GM12878 (cell line): ENCODE results near the gene SACM1L. TPM values are rescaled to one million over a fixed set of nuclear protein-coding genes. Genes with fewer than 3 reads are reported as not detected.

Source experiments
- ATAC-seq: fragments of 200-7000 bp; cut with Tn5 transposase; 3 replicates; pipeline ENCODE4 v1.9.1; 2020; ENCODE audit warnings: mild to moderate bottlenecking, moderate library complexity
- BruUV-seq: library from RNA; stranded (reverse); fragments of 400-500 nt; replicated peaks from 2 replicates; lab custom pipeline; 2021; lab: Mats Ljungman, UMichigan
- CTCF ChIA-PET: fragments of 300-600 bp; sonication (Branson Sonifier 250); formaldehyde crosslinking; extraction: SDS; loops from one replicate; lab custom pipeline; 2021; ENCODE audit warnings: inconsistent platforms; lab: Yijun Ruan, JAX
- POLR2A ChIA-PET: fragments of 350-600 bp; formaldehyde crosslinking; extraction: SDS; loops from one replicate; lab custom pipeline; 2021; ENCODE audit warnings: inconsistent platforms; lab: Charles Lee
- RAD21 ChIA-PET: fragments of 300-600 bp; sonication (Branson Sonifier 250); formaldehyde crosslinking; loops from one replicate; lab custom pipeline; 2023; ENCODE audit warnings: antibody characterized with exemption; ENCODE audit not compliant: unreplicated experiment; lab: Charles Lee
- SMC1A ChIA-PET: fragments of 300-600 bp; sonication (Branson Sonifier 250); formaldehyde crosslinking; loops from one replicate; lab custom pipeline; 2023; ENCODE audit not compliant: unreplicated experiment, uncharacterized antibody; lab: Charles Lee
- DNase-seq: peaks from one replicate; pipeline ENCODE4 v3.0.0-alpha.2; 2011; ENCODE audit warnings: low read depth, low spot score
- FAIRE-seq: peaks from 3 replicates; lab custom pipeline; 2011; peaks lifted over from hg19 to GRCh38; lab: Jason Lieb, UNC
- H2AFZ ChIP-seq: 2 replicates; pipeline ENCODE4 v1.6.0; 2011; ENCODE audit warnings: low read depth, low read length, control low read depth; ENCODE audit not compliant: control insufficient read depth
- H3K27ac ChIP-seq: 2 replicates; pipeline ENCODE4 v1.5.1; 2011; ENCODE audit warnings: control low read depth; ENCODE audit not compliant: control insufficient read depth, insufficient read depth
- H3K27me3 ChIP-seq, 2 experiments: replicated peaks in 1 of 2; 2 replicates each; pipeline versions ENCODE4 v1.6.0 to v1.6.1; 2011; ENCODE audit warnings: low read length in 1 of 2; ENCODE audit not compliant: control insufficient read depth in 2 of 2, insufficient read depth in 2 of 2
- H3K36me3 ChIP-seq, 2 experiments: 2 replicates each; pipeline ENCODE4 v1.5.1; 2011; ENCODE audit warnings: low read length in 1 of 2; ENCODE audit not compliant: control insufficient read depth in 2 of 2, insufficient read depth in 2 of 2
- H3K4me1 ChIP-seq: 2 replicates; pipeline ENCODE4 v1.6.1; 2011; ENCODE audit warnings: mild to moderate bottlenecking, low read length, moderate library complexity, mixed read lengths; ENCODE audit not compliant: control insufficient read depth, insufficient read depth
- H3K4me2 ChIP-seq: 2 replicates; pipeline ENCODE4 v1.6.0; 2011; ENCODE audit warnings: control low read depth; ENCODE audit not compliant: control insufficient read depth, insufficient read depth
- H3K4me3 ChIP-seq: fragments of 200-600 bp; sonication (generic); 2 replicates; pipeline ENCODE4 v1.5.1; 2016
- H3K79me2 ChIP-seq: 2 replicates; pipeline ENCODE4 v1.6.0; 2011; ENCODE audit warnings: low read length; ENCODE audit not compliant: control insufficient read depth, insufficient read depth
- H3K9ac ChIP-seq: 2 replicates; pipeline ENCODE4 v1.8.0; 2011; ENCODE audit warnings: low read length, control low read depth, mixed read lengths; ENCODE audit not compliant: control insufficient read depth, insufficient read depth
- H3K9me3 ChIP-seq: replicated peaks from 3 replicates; pipeline ENCODE4 v1.5.1; 2011; ENCODE audit warnings: mild to moderate bottlenecking, low read length; ENCODE audit not compliant: control insufficient read depth, insufficient read depth
- H4K20me1 ChIP-seq: 2 replicates; pipeline ENCODE4 v1.6.0; 2011; ENCODE audit not compliant: control insufficient read depth, insufficient read depth
- HDAC6 ChIP-seq: fragments of 200-600 bp; sonication (generic); IDR thresholded peaks from one replicate; pipeline ENCODE4 v1.8.0; 2017; ENCODE audit warnings: antibody characterized with exemption; ENCODE audit not compliant: unreplicated experiment
- MTA2 ChIP-seq: fragments of 450-650 bp; IDR thresholded peaks from 2 replicates; pipeline ENCODE4 v1.6.1; 2016; ENCODE audit warnings: low read depth, mild to moderate bottlenecking, moderate library complexity
- MYC ChIP-seq: IDR thresholded peaks from 2 replicates; pipeline ENCODE4 v1.6.1; 2011; ENCODE audit warnings: mild to moderate bottlenecking, low read length, moderate library complexity, inconsistent platforms; ENCODE audit not compliant: insufficient read depth, insufficient replicate concordance, insufficient read length, severe bottlenecking
- PBX3 ChIP-seq: IDR thresholded peaks from 2 replicates; pipeline ENCODE4 v1.6.1; 2011; ENCODE audit warnings: mild to moderate bottlenecking, low read depth, low read length, moderate library complexity; ENCODE audit not compliant: insufficient replicate concordance
- SPI1 ChIP-seq: IDR thresholded peaks from 2 replicates; pipeline ENCODE4 v1.6.1; 2011; ENCODE audit warnings: low read depth, mild to moderate bottlenecking, low read length, moderate library complexity, borderline replicate concordance; ENCODE audit not compliant: insufficient read depth
- ZBTB4 ChIP-seq: fragments of 450-650 bp; formaldehyde crosslinking; IDR thresholded peaks from 2 replicates; pipeline ENCODE4 v1.4.0; 2022; ENCODE audit warnings: mild to moderate bottlenecking, moderate library complexity
- WGBS: methylation state at CpG from one replicate; pipeline ENCODE4 v1.1.6; 2016; ENCODE audit warnings: low lambda C conversion rate; ENCODE audit not compliant: insufficient replicate concordance, insufficient coverage; ENCODE audit errors: missing lambda C conversion rate; 5-methylcytosine and 5-hydroxymethylcytosine counted together
- in situ Hi-C: fragments of 300-500 bp; cut with MboI; formaldehyde crosslinking; loops from 9 replicates; pipeline ENCODE4 v1.14.3; 2018; ENCODE audit warnings: mixed read lengths
- intact Hi-C: fragments of 100-400 bp; cut with micrococcal nuclease; formaldehyde crosslinking; loops from one replicate; pipeline ENCODE4 v1.14.2; 2022; ENCODE audit not compliant: unreplicated experiment
- polyA plus RNA-seq, 11 experiments: library from polyadenylated mRNA; depleted of rRNA in 4 of 11; unstranded in 6 of 11; stranded (reverse) in 5 of 11; fragments of >200 nt; fragmentation: Nextera tagmentation in 4 of 11; fragmentation: Illumina TruSeq in 1 of 11; extraction: Ambion mirVana in 4 of 11; extraction: Trizol in 1 of 11; gene quantifications; 1 replicate in 1 of 11; 2 replicates in 10 of 11; pipeline versions ENCODE4 v1.2.1 to v1.2.3, GENCODE V29; 2011 to 2016; ENCODE audit warnings: inconsistent platforms in 2 of 11, missing spikeins in 2 of 11, low read depth in 1 of 11
- total RNA-seq, 4 experiments: library from RNA; depleted of rRNA in 3 of 4; stranded (reverse); fragments of >200 nt in 3 of 4; fragmentation: Illumina TruSeq in 1 of 4; extraction: Trizol in 1 of 4; gene quantifications; 2 replicates each; pipeline versions ENCODE4 v1.2.1 to v1.2.3, GENCODE V29; 2013 to 2021
- TF ChIP-seq, protein P1 (sequence below): IDR thresholded peaks from 2 replicates; pipeline ENCODE4 v1.6.1; 2011; ENCODE audit warnings: borderline replicate concordance, low read depth, mild to moderate bottlenecking, moderate library complexity, mixed read lengths, low read length; ENCODE audit not compliant: insufficient read depth; ENCODE audit errors: extremely low read length
- TF ChIP-seq, protein P2 (sequence below): fragments of 450-650 bp; IDR thresholded peaks from 2 replicates; pipeline ENCODE4 v1.6.1; 2017; ENCODE audit warnings: mild to moderate bottlenecking, moderate library complexity

The SACM1L gene
- total and polyA plus RNA-seq, 10 of the 15 experiments (the other 5 are each of a cell fraction or from before 2014, with no cell fraction given), result 16.5 to 48.3 (median 28.9) TPM

- in situ Hi-C loops (no loop called here), intact Hi-C loops (no loop called here)
- no peak for ATAC-seq
- Histone ChIP-seq H2AFZ (no peak overlapping the region), H3K27ac (no peak overlapping the region), H3K4me1 (peaks cover 7% of the 10 kb centered on the region), H3K9me3 (no peaks in the 10 kb centered on the region; the same call in 1 of the 3 replicates), H3K9ac (no peak overlapping the region), H3K79me2 (peaks cover 19% of the 10 kb centered on the region), H3K27me3 (no peaks in the 10 kb centered on the region), H3K4me3 (no peak overlapping the region), H4K20me1 (peaks cover 15% of the 10 kb centered on the region), H3K36me3 (peaks cover 18 to 44% of the 10 kb centered on the region in 2 experiments), H3K4me2 (no peak overlapping the region)
- 80% methylated on average over 11 of the region's 11 CpGs for WGBS
- DNase-seq, result no peak
- no peak for FAIRE-seq
- SMC1A ChIA-PET, result interaction anchor here (1.2 to 1.3 kb wide), 2 partner anchors 23 to 66 kb away, joined by 3 to 4 read pairs; no protein-coding TSS in a partner anchor
- CTCF ChIA-PET, result interaction anchor here (1.1 to 2.3 kb wide), 4 partner anchors 13 to 99 kb away, joined by 3 to 9 read pairs (median 4); no protein-coding TSS in a partner anchor
- RAD21 ChIA-PET, result interaction anchor here (1.0 to 1.2 kb wide), 2 partner anchors 31 to 129 kb away, joined by 3 read pairs; no protein-coding TSS in a partner anchor
- no TSS peak for BruUV-seq
- POLR2A ChIA-PET, result interaction anchor here (1.3 kb wide), 1 partner anchor 12 kb away, joined by 3 read pairs; no protein-coding TSS in a partner anchor
- TF ChIP-seq PBX3 (no peak), SPI1 (no peak), MYC (no peak), ZBTB4 (CRISPR knock-in tag) (no peak), HDAC6 (no peak), MTA2 (no peak)
- TF ChIP-seq, protein P1, sequence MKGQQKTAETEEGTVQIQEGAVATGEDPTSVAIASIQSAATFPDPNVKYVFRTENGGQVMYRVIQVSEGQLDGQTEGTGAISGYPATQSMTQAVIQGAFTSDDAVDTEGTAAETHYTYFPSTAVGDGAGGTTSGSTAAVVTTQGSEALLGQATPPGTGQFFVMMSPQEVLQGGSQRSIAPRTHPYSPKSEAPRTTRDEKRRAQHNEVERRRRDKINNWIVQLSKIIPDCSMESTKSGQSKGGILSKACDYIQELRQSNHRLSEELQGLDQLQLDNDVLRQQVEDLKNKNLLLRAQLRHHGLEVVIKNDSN, result no peak
- TF ChIP-seq, protein P2, sequence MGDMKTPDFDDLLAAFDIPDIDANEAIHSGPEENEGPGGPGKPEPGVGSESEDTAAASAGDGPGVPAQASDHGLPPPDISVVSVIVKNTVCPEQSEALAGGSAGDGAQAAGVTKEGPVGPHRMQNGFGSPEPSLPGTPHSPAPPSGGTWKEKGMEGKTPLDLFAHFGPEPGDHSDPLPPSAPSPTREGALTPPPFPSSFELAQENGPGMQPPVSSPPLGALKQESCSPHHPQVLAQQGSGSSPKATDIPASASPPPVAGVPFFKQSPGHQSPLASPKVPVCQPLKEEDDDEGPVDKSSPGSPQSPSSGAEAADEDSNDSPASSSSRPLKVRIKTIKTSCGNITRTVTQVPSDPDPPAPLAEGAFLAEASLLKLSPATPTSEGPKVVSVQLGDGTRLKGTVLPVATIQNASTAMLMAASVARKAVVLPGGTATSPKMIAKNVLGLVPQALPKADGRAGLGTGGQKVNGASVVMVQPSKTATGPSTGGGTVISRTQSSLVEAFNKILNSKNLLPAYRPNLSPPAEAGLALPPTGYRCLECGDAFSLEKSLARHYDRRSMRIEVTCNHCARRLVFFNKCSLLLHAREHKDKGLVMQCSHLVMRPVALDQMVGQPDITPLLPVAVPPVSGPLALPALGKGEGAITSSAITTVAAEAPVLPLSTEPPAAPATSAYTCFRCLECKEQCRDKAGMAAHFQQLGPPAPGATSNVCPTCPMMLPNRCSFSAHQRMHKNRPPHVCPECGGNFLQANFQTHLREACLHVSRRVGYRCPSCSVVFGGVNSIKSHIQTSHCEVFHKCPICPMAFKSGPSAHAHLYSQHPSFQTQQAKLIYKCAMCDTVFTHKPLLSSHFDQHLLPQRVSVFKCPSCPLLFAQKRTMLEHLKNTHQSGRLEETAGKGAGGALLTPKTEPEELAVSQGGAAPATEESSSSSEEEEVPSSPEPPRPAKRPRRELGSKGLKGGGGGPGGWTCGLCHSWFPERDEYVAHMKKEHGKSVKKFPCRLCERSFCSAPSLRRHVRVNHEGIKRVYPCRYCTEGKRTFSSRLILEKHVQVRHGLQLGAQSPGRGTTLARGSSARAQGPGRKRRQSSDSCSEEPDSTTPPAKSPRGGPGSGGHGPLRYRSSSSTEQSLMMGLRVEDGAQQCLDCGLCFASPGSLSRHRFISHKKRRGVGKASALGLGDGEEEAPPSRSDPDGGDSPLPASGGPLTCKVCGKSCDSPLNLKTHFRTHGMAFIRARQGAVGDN, result no peak
Observed at GRCh38 chr3:45644063-45644790, 45.0 kb upstream of the SACM1L start.
